DND-41 (cell line): Measurements from ENCODE around the gene ST3GAL4.

Experiments
- CTCF ChIP-seq: IDR thresholded peaks from 2 replicates; pipeline ENCODE4 v1.5.1; 2012; ENCODE audit warnings: borderline replicate concordance, low read length, moderate library complexity, mild to moderate bottlenecking; ENCODE audit not compliant: poor library complexity, severe bottlenecking; ENCODE audit errors: extremely low read depth
- EZH2 ChIP-seq: IDR thresholded peaks from 3 replicates; pipeline ENCODE4 v1.6.1; 2012; ENCODE audit warnings: borderline replicate concordance, low read depth, mild to moderate bottlenecking, moderate library complexity, low read length, inconsistent platforms; ENCODE audit not compliant: severe bottlenecking

- no peak for TF ChIP-seq CTCF
- TF ChIP-seq EZH2 = no peak
These were observed 9.5 kb upstream of the ST3GAL4 start for GRCh38 chr11:126345759-126346585.
